ENCODE data around the gene ARHGAP42.

Gene ARHGAP42

DNA sequence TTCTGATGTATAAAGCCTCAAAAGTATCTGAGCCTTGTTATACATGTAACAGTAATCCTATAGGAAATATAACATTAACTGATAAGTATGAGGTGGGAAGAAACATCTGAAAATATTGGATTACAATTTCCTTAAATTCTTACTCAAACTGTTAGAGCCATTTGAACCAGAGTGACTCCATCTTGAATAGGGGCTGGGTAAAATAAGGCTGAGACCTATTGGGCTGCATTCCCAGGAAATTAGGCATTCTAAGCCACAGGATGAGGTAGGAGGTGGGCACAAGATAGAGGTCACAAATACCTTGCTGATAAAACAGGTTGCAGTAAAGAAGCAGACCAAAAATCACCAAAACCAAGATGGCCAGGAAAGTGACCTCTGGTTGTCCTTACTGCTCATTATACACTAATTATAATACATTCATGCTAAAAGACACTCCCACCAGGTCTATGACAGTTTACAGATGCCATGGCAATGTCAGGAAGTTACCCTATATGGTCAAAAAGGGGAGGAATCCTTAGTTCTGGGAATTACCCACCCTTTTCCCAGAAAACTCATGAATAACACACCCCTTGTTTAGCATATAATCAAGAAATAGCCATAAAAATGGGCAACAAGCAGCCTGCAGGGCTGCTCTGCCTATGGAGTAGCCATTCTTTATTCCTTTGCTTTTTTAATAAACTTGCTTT, 327.7 kb downstream of the ARHGAP42 start:
- H3F3A ChIP-seq (ENCODE audit: control insufficient read depth, insufficient read depth): no peaks in the 10 kb centered on the region
- H3K36me3 ChIP-seq (ENCODE audit: control insufficient read depth, low read length): no peaks in the 10 kb centered on the region
- H3K9me3 ChIP-seq (ENCODE audit: control insufficient read depth, insufficient read depth, low read length): no peaks in the 10 kb centered on the region
- no peak overlapping the region for H3K4me2 ChIP-seq (ENCODE audit: low read length)
- no peaks in the 10 kb centered on the region for H3K9me2 ChIP-seq (replicated peaks; ENCODE audit: control insufficient read depth, low read length)
- no peaks in the 10 kb centered on the region for H3K27me3 ChIP-seq (ENCODE audit: control insufficient read depth, low read length)
- no peaks in the 10 kb centered on the region for H4K20me1 ChIP-seq (ENCODE audit: control insufficient read depth, insufficient read depth, low read depth, low read length)
- TF ChIP-seq, protein P1, sequence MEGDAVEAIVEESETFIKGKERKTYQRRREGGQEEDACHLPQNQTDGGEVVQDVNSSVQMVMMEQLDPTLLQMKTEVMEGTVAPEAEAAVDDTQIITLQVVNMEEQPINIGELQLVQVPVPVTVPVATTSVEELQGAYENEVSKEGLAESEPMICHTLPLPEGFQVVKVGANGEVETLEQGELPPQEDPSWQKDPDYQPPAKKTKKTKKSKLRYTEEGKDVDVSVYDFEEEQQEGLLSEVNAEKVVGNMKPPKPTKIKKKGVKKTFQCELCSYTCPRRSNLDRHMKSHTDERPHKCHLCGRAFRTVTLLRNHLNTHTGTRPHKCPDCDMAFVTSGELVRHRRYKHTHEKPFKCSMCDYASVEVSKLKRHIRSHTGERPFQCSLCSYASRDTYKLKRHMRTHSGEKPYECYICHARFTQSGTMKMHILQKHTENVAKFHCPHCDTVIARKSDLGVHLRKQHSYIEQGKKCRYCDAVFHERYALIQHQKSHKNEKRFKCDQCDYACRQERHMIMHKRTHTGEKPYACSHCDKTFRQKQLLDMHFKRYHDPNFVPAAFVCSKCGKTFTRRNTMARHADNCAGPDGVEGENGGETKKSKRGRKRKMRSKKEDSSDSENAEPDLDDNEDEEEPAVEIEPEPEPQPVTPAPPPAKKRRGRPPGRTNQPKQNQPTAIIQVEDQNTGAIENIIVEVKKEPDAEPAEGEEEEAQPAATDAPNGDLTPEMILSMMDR (IDR thresholded peaks at IDR 0.05; ENCODE audit: low read depth, low read length, poor library complexity, severe bottlenecking): no peak
- TF ChIP-seq EZH2phosphoT487 (IDR thresholded peaks at IDR 0.05; ENCODE audit: borderline replicate concordance, low read length): no peak
- H3K4me3 ChIP-seq (ENCODE audit: low read length): no peak overlapping the region
- no peaks in the 10 kb centered on the region for H3K4me1 ChIP-seq (ENCODE audit: control insufficient read depth, low read length)
- H3K27ac ChIP-seq (ENCODE audit: low read depth, low read length): no peak overlapping the region
- no peaks in the 10 kb centered on the region for H3K79me2 ChIP-seq (ENCODE audit: control insufficient read depth, low read length)

DNA sequence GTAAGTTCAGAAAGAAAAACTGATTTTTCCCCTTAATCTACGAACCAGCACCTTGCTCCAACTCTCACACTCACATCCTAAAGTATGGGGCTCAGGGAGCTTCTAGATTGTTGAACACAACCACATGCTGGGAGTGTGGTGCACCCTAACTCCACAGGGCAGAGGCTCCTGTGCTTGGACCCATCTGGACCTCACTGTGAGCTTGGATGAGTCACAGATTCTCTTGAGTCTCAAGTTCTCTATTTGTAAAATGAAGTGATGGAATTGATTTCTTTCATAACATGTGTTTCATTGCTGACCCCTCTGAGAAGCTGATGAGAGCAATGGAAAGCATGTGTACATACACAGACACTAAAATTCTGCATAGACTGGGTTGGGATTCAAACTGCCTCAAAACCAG, 332.8 kb downstream of the ARHGAP42 start:
- Histone ChIP-seq H3K4me2 (ENCODE audit: low read length) (no peak overlapping the region), H3K36me3 (ENCODE audit: control insufficient read depth, low read length) (no peaks in the 10 kb centered on the region), H3K79me2 (ENCODE audit: control insufficient read depth, low read length) (no peaks in the 10 kb centered on the region), H3K27me3 (ENCODE audit: control insufficient read depth, low read length) (no peaks in the 10 kb centered on the region), H3K9me2 (replicated peaks; ENCODE audit: control insufficient read depth, low read length) (no peaks in the 10 kb centered on the region), H3K9me3 (ENCODE audit: control insufficient read depth, insufficient read depth, low read length) (no peaks in the 10 kb centered on the region), H3K4me1 (ENCODE audit: control insufficient read depth, low read length) (no peaks in the 10 kb centered on the region), H4K20me1 (ENCODE audit: control insufficient read depth, insufficient read depth, low read depth, low read length) (no peaks in the 10 kb centered on the region), H3K4me3 (ENCODE audit: low read length) (no peak overlapping the region), H3F3A (ENCODE audit: control insufficient read depth, insufficient read depth) (no peaks in the 10 kb centered on the region), H3K27ac (ENCODE audit: low read depth, low read length) (no peak overlapping the region)
- TF ChIP-seq, protein P1 (IDR thresholded peaks at IDR 0.05; ENCODE audit: low read depth, low read length, poor library complexity, severe bottlenecking): no peak
- no peak for TF ChIP-seq EZH2phosphoT487 (IDR thresholded peaks at IDR 0.05; ENCODE audit: borderline replicate concordance, low read length)

DNA sequence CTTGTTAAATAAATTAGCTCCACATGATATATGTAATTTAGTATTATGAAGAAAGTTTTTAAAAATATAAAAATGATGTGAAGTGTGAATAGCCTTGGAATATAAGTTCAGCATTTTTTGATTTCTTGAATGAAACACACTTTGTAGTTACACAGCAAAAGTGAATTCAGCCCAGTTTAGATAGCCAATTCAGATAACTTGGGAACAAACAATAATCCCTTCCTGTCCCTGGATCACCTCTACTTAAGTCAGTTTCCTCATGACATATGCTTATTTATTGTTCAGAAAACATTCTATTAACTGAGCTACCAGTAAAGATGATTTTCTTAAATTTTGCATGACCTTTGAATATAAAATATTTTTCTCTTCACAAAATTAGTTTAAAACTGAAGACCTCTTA, 335.2 kb downstream of the ARHGAP42 start:
- no peak overlapping the region for H3K4me3 ChIP-seq (ENCODE audit: low read length)
- no peaks in the 10 kb centered on the region for H3K36me3 ChIP-seq (ENCODE audit: control insufficient read depth, low read length)
- TF ChIP-seq EZH2phosphoT487 (IDR thresholded peaks at IDR 0.05; ENCODE audit: borderline replicate concordance, low read length): no peak
- TF ChIP-seq, protein P1 (IDR thresholded peaks at IDR 0.05; ENCODE audit: low read depth, low read length, poor library complexity, severe bottlenecking): no peak
- H3K4me2 ChIP-seq (ENCODE audit: low read length): no peak overlapping the region
- H3K27ac ChIP-seq (ENCODE audit: low read depth, low read length): no peak overlapping the region
- no peaks in the 10 kb centered on the region for H3K4me1 ChIP-seq (ENCODE audit: control insufficient read depth, low read length)
- H3K9me2 ChIP-seq (replicated peaks; ENCODE audit: control insufficient read depth, low read length): no peaks in the 10 kb centered on the region
- no peaks in the 10 kb centered on the region for H4K20me1 ChIP-seq (ENCODE audit: control insufficient read depth, insufficient read depth, low read depth, low read length)
- H3K9me3 ChIP-seq (ENCODE audit: control insufficient read depth, insufficient read depth, low read length): no peaks in the 10 kb centered on the region
- no peaks in the 10 kb centered on the region for H3F3A ChIP-seq (ENCODE audit: control insufficient read depth, insufficient read depth)
- H3K79me2 ChIP-seq (ENCODE audit: control insufficient read depth, low read length): no peaks in the 10 kb centered on the region
- H3K27me3 ChIP-seq (ENCODE audit: control insufficient read depth, low read length): no peaks in the 10 kb centered on the region
